IMR-90 (cell line): ENCODE data around the gene STX16.

ENCODE experiments used
- CEBPB ChIP-seq: IDR thresholded peaks from 2 replicates; pipeline ENCODE4 v1.6.1; 2012; ENCODE audit warnings: low read depth, low read length, improper control_type of control experiment
- CHD1 ChIP-seq: IDR thresholded peaks from 2 replicates; pipeline ENCODE4 v1.6.1; 2012; ENCODE audit warnings: low read depth, low read length, improper control_type of control experiment
- MAFK ChIP-seq: IDR thresholded peaks from 2 replicates; pipeline ENCODE4 v1.6.1; 2012; ENCODE audit warnings: low read depth, low read length, improper control_type of control experiment
- MAZ ChIP-seq: IDR thresholded peaks from 2 replicates; pipeline ENCODE4 v1.6.1; 2012; ENCODE audit warnings: low read depth, mild to moderate bottlenecking, low read length, improper control_type of control experiment, moderate library complexity, borderline replicate concordance
- POLR2A ChIP-seq: IDR thresholded peaks from 2 replicates; pipeline ENCODE4 v1.6.1; 2012; ENCODE audit warnings: mild to moderate bottlenecking, low read depth, low read length
- RAD21 ChIP-seq: IDR thresholded peaks from 2 replicates; pipeline ENCODE4 v1.6.1; 2012; ENCODE audit warnings: low read length, improper control_type of control experiment
- RFX5 ChIP-seq: IDR thresholded peaks from 2 replicates; pipeline ENCODE4 v1.8.0; 2012; ENCODE audit warnings: low read depth, mild to moderate bottlenecking, low read length, moderate library complexity
- SMC3 ChIP-seq: fragments of 150-350 bp; IDR thresholded peaks from 2 replicates; pipeline ENCODE4 v1.6.1; 2016; ENCODE audit warnings: low read depth, mild to moderate bottlenecking, antibody characterized with exemption, low read length, moderate library complexity
- TF ChIP-seq, protein P1 (sequence below): conservative IDR thresholded peaks from 2 replicates; pipeline ENCODE4 v1.5.1; 2012; ENCODE audit warnings: mild to moderate bottlenecking, low read depth, low read length, improper control_type of control experiment
- TF ChIP-seq, protein P2 (sequence below): fragments of 150-350 bp; IDR thresholded peaks from 2 replicates; pipeline ENCODE4 v1.6.1; 2016; ENCODE audit warnings: low read depth, mild to moderate bottlenecking, low read length, moderate library complexity, borderline replicate concordance

DNA sequence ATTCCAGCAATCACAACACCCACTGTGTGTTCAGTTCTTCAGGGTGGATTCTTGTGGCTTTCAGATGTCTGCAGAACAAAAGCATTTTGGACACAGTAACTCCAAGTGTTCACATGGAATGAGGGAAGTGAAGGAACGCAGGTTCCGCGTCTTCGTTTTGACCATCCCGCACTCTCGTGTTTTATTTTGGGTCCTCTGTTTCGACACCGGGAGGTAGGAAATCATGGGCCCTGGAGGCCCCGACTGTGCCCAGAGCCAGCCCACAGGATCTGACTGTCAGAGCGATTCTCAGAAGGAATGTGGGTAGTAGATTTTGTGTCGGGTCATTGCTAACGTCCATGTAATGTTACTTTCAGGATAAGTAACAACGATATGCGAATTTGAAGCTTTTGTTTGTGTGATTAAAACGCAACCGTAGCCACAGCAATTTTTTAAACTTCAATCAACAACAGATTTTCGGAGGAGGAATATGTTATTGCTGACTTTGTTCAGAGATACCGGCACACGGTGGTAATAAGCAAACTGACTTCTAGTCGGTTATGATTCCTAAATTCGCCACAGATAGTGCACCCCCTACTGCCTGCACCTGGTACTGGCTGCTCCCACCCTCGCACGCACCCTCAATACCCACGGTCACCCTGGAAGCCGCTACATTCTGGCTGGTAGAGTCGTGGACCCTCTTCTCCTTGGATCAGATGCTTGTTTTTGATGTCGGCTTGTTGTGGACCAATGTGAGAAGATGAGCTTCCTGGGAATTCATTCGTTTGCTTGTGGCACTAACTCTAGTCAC, 52.0 kb downstream of the STX16 start:
- TF ChIP-seq, protein P1, sequence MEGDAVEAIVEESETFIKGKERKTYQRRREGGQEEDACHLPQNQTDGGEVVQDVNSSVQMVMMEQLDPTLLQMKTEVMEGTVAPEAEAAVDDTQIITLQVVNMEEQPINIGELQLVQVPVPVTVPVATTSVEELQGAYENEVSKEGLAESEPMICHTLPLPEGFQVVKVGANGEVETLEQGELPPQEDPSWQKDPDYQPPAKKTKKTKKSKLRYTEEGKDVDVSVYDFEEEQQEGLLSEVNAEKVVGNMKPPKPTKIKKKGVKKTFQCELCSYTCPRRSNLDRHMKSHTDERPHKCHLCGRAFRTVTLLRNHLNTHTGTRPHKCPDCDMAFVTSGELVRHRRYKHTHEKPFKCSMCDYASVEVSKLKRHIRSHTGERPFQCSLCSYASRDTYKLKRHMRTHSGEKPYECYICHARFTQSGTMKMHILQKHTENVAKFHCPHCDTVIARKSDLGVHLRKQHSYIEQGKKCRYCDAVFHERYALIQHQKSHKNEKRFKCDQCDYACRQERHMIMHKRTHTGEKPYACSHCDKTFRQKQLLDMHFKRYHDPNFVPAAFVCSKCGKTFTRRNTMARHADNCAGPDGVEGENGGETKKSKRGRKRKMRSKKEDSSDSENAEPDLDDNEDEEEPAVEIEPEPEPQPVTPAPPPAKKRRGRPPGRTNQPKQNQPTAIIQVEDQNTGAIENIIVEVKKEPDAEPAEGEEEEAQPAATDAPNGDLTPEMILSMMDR, result no peak
- no peak for TF ChIP-seq CHD1
- no peak for TF ChIP-seq POLR2A
- no peak for TF ChIP-seq CEBPB
- TF ChIP-seq RAD21, result no peak
- TF ChIP-seq SMC3, result no peak
- TF ChIP-seq RFX5, result no peak
- TF ChIP-seq MAFK, result no peak
- TF ChIP-seq, protein P2, sequence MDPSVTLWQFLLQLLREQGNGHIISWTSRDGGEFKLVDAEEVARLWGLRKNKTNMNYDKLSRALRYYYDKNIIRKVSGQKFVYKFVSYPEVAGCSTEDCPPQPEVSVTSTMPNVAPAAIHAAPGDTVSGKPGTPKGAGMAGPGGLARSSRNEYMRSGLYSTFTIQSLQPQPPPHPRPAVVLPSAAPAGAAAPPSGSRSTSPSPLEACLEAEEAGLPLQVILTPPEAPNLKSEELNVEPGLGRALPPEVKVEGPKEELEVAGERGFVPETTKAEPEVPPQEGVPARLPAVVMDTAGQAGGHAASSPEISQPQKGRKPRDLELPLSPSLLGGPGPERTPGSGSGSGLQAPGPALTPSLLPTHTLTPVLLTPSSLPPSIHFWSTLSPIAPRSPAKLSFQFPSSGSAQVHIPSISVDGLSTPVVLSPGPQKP, result no peak
- no peak for TF ChIP-seq MAZ
